HepG2 (cell line): ENCODE data around the gene MIB2. TPM values are rescaled to one million over a fixed set of nuclear protein-coding genes. Genes with fewer than 3 reads are reported as not detected.

ENCODE experiments used
- AGO2 ChIP-seq: fragments of 200-400 bp; formaldehyde crosslinking; optimal IDR thresholded peaks from 2 replicates; pipeline ENCODE3; 2017; ENCODE audit warnings: mild to moderate bottlenecking, low read depth, low read length, moderate library complexity
- AKAP8 ChIP-seq: sonication (generic); formaldehyde crosslinking; IDR thresholded peaks from 2 replicates; pipeline ENCODE4 v1.5.1; 2020; ENCODE audit warnings: mild to moderate bottlenecking, missing genetic modification reagents
- ARNT ChIP-seq: fragments of 450-650 bp; IDR thresholded peaks from 2 replicates; pipeline ENCODE4 v1.6.1; 2017
- ATF7 ChIP-seq, 2 experiments: fragments of 450-650 bp in 1 of 2; sonication (generic) in 1 of 2; formaldehyde crosslinking in 1 of 2; IDR thresholded peaks; 2 replicates each; pipeline versions ENCODE4 v1.4.0 to v1.6.1; 2016 to 2020; ENCODE audit warnings: antibody characterized with exemption in 1 of 2, mild to moderate bottlenecking in 1 of 2, missing genetic modification reagents in 1 of 2
- ATRX ChIP-seq: sonication (generic); formaldehyde crosslinking; IDR thresholded peaks from 2 replicates; pipeline ENCODE4 v1.4.0; 2020; ENCODE audit warnings: missing genetic modification reagents, borderline replicate concordance
- DPF2 ChIP-seq: sonication (generic); formaldehyde crosslinking; IDR thresholded peaks from 2 replicates; pipeline ENCODE4 v1.4.0; 2020; ENCODE audit warnings: mild to moderate bottlenecking, low read depth, missing genetic modification reagents, borderline replicate concordance
- FOXM1 ChIP-seq: sonication (generic); formaldehyde crosslinking; IDR thresholded peaks from 2 replicates; pipeline ENCODE4 v1.5.0; 2020; ENCODE audit warnings: missing genetic modification reagents
- GATAD2A ChIP-seq: IDR thresholded peaks from 2 replicates; pipeline ENCODE4 v1.6.1; 2016
- HDAC2 ChIP-seq: sonication (generic); formaldehyde crosslinking; IDR thresholded peaks from 2 replicates; pipeline ENCODE4 v1.4.0; 2020; ENCODE audit warnings: missing genetic modification reagents
- HIVEP1 ChIP-seq: sonication (generic); formaldehyde crosslinking; IDR thresholded peaks from 2 replicates; pipeline ENCODE4 v1.4.0; 2020; ENCODE audit warnings: mild to moderate bottlenecking, missing genetic modification reagents
- MBD4 ChIP-seq: IDR thresholded peaks from 2 replicates; pipeline ENCODE4 v1.6.1; 2012; ENCODE audit warnings: low read length, inconsistent platforms, borderline replicate concordance
- MEF2D ChIP-seq: sonication (generic); formaldehyde crosslinking; IDR thresholded peaks from 2 replicates; pipeline ENCODE4 v1.5.1; 2020; ENCODE audit warnings: mild to moderate bottlenecking, missing genetic modification reagents
- MIER3 ChIP-seq: IDR thresholded peaks from 2 replicates; pipeline ENCODE4 v1.6.1; 2016; ENCODE audit warnings: missing compliant biosample characterization, borderline replicate concordance
- RARG ChIP-seq: sonication (generic); formaldehyde crosslinking; IDR thresholded peaks from 2 replicates; pipeline ENCODE4 v1.4.0; 2020; ENCODE audit warnings: low read depth, mild to moderate bottlenecking, missing genetic modification reagents
- SPEN ChIP-seq: sonication (generic); formaldehyde crosslinking; IDR thresholded peaks from 2 replicates; pipeline ENCODE4 v1.5.1; 2020; ENCODE audit warnings: low read depth, mild to moderate bottlenecking, missing genetic modification reagents
- STAT6 ChIP-seq: sonication (generic); formaldehyde crosslinking; IDR thresholded peaks from 2 replicates; pipeline ENCODE4 v1.4.0; 2020; ENCODE audit warnings: missing genetic modification reagents, mild to moderate bottlenecking, borderline replicate concordance
- TAF15 ChIP-seq: fragments of 200-400 bp; formaldehyde crosslinking; IDR thresholded peaks from one replicate; pipeline ENCODE4 v1.6.1; 2018; ENCODE audit warnings: mild to moderate bottlenecking, low read depth, low read length; ENCODE audit not compliant: poor library complexity, severe bottlenecking
- ZBTB7A ChIP-seq: sonication (generic); formaldehyde crosslinking; IDR thresholded peaks from 2 replicates; pipeline ENCODE4 v1.8.0; 2022; ENCODE audit warnings: mild to moderate bottlenecking, missing genetic modification reagents
- ZNF232 ChIP-seq: sonication (generic); formaldehyde crosslinking; IDR thresholded peaks from 2 replicates; pipeline ENCODE4 v1.4.0; 2020; ENCODE audit warnings: missing genetic modification reagents, borderline replicate concordance
- ZNF276 ChIP-seq: sonication (generic); formaldehyde crosslinking; IDR thresholded peaks from 2 replicates; pipeline ENCODE4 v1.4.0; 2020; ENCODE audit warnings: mild to moderate bottlenecking, low read depth, missing genetic modification reagents
- ZNF530 ChIP-seq: sonication (generic); formaldehyde crosslinking; IDR thresholded peaks from 2 replicates; pipeline ENCODE4 v1.5.0; 2020; ENCODE audit warnings: low read depth, mild to moderate bottlenecking, missing genetic modification reagents
- ZNF616 ChIP-seq: sonication (generic); formaldehyde crosslinking; IDR thresholded peaks from 2 replicates; pipeline ENCODE4 v1.5.0; 2020; ENCODE audit warnings: low read depth, mild to moderate bottlenecking, missing genetic modification reagents
- ZNF790 ChIP-seq: sonication (generic); formaldehyde crosslinking; IDR thresholded peaks from 2 replicates; pipeline ENCODE4 v1.8.0; 2022; ENCODE audit warnings: missing genetic modification reagents, mild to moderate bottlenecking, borderline replicate concordance
- ZNF816 ChIP-seq: sonication (generic); formaldehyde crosslinking; IDR thresholded peaks from 2 replicates; pipeline ENCODE4 v1.8.0; 2022; ENCODE audit warnings: missing genetic modification reagents, mild to moderate bottlenecking, borderline replicate concordance
- polyA plus RNA-seq, 8 experiments: library from polyadenylated mRNA; depleted of rRNA in 3 of 8; stranded (reverse) in 7 of 8; unstranded in 1 of 8; fragments of >200 nt; fragmentation: Illumina TruSeq in 4 of 8; extraction: Trizol in 4 of 8; gene quantifications; 2 replicates each; pipeline versions ENCODE4 v1.2.1 to v1.2.3, GENCODE V29; 2011 to 2016; ENCODE audit warnings: low read depth in 4 of 8, missing spikeins in 1 of 8, mixed read lengths in 1 of 8; ENCODE audit not compliant: insufficient read depth in 1 of 8
- total RNA-seq, 5 experiments: library from RNA; depleted of rRNA; stranded (reverse); fragments of >200 nt; fragmentation: Illumina TruSeq; extraction: Trizol; gene quantifications; 2 replicates each; pipeline ENCODE4 v1.2.3, GENCODE V29; 2016; ENCODE audit warnings: low read depth in 1 of 5
- TF ChIP-seq, protein P1 (sequence below): sonication (generic); formaldehyde crosslinking; IDR thresholded peaks from 2 replicates; pipeline ENCODE4 v1.4.0; 2020; ENCODE audit warnings: missing genetic modification reagents, borderline replicate concordance

Gene MIB2
- total and polyA plus RNA-seq, 2 of the 13 experiments (the other 11 are each of a cell fraction or from before 2014, with no cell fraction given) = 19.9 to 30.4 TPM

DNA sequence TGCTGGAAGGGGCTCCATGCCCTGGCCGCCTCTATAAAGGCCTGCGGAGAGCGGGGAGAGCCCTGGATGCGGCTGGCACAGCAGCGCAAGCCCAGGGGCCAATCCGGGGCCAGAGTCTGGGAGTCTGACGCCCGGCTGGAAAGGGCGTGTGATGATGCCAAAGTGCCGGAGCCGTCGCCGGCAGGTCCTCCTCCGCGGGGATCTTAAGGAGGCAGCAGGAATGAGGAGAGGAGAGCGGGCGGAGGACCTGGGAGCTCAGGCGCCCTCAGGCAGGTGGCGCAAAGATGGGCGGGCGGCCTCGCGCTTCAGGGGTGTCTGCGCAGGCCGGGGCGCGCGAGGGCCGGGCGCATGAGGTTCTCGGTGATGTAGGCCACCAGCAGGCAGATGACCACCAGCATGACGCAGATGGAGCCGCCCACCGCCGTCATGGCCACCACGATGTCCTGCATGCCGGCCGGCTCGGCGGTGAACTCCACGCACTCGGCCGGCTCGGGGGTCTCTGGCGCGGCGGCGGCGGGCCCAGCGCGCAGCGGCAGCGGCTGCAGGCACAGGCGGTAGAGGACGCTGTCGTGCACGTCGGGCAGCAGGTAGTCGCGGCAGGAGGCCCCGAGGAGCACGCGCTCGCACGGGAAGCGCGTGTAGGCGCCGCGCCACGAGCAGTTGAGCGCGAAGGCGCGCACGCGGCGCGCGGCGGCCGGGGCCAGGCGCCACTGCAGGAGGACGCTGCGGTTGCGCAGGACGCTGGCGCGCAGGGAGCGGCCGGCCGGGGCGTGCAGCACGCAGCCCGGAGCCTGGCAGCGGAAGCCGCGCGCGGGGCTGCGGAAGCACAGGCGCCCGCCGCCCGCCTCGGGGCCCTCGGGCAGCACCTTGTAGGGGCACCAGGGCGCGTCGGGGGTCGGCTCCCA, 16.0 kb upstream of the MIB2 start (continued):
- TF ChIP-seq ZNF530 (CRISPR knock-in tag) (no peak), TAF15 (no peak), MEF2D (CRISPR knock-in tag) (no peak), ZBTB7A (no peak), HDAC2 (CRISPR knock-in tag) (no peak), SPEN (no peak), ATRX (CRISPR knock-in tag) (no peak), HIVEP1 (CRISPR knock-in tag) (no peak), AGO2 (no peak), ZNF790 (CRISPR knock-in tag) (no peak), FOXM1 (CRISPR knock-in tag) (0 out of 2 replicates have a peak, but pooled peaks have one; percentile 15), MBD4 (no peak), GATAD2A (CRISPR knock-in tag) (no peak), ZNF816 (no peak), DPF2 (CRISPR knock-in tag) (no peak), ZNF616 (CRISPR knock-in tag) (no peak; the same call in 1 of the 2 replicates), STAT6 (no peak), RARG (CRISPR knock-in tag) (no peak), ZNF276 (CRISPR knock-in tag) (no peak), ZNF232 (CRISPR knock-in tag) (no peak), ARNT (no peak), MIER3 (CRISPR knock-in tag) (no peak), AKAP8 (CRISPR knock-in tag) (no peak), ATF7 (IDR thresholded peaks at IDR 0.05) (no peak), ATF7 (CRISPR knock-in tag; IDR thresholded peaks at IDR 0.05) (no peak)
- TF ChIP-seq, protein P1, sequence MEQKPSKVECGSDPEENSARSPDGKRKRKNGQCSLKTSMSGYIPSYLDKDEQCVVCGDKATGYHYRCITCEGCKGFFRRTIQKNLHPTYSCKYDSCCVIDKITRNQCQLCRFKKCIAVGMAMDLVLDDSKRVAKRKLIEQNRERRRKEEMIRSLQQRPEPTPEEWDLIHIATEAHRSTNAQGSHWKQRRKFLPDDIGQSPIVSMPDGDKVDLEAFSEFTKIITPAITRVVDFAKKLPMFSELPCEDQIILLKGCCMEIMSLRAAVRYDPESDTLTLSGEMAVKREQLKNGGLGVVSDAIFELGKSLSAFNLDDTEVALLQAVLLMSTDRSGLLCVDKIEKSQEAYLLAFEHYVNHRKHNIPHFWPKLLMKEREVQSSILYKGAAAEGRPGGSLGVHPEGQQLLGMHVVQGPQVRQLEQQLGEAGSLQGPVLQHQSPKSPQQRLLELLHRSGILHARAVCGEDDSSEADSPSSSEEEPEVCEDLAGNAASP (CRISPR knock-in tag) = no peak
